GM12878 (cell line): ENCODE results near the gene PBRM1.

ENCODE experiments used
- CREM ChIP-seq: IDR thresholded peaks from 2 replicates; pipeline ENCODE4 v1.6.1; 2014; ENCODE audit warnings: antibody characterized with exemption, low read depth
- EGR1 ChIP-seq, 2 experiments: IDR thresholded peaks; 1 replicate in 1 of 2; 2 replicates in 1 of 2; pipeline ENCODE4 v1.6.1; 2011 to 2012; ENCODE audit warnings: low read depth in 2 of 2, low read length in 2 of 2, borderline replicate concordance in 1 of 2, mild to moderate bottlenecking in 1 of 2, moderate library complexity in 1 of 2
- FOXM1 ChIP-seq: IDR thresholded peaks from 2 replicates; pipeline ENCODE4 v1.6.1; 2012; ENCODE audit warnings: low read depth, mild to moderate bottlenecking, inconsistent platforms, low read length, moderate library complexity
- NR2F1 ChIP-seq: fragments of 450-650 bp; conservative IDR thresholded peaks from 2 replicates; pipeline ENCODE4 v1.6.1; 2017; ENCODE audit warnings: mild to moderate bottlenecking
- TF ChIP-seq, protein P1 (sequence below): IDR thresholded peaks from 2 replicates; pipeline ENCODE4 v1.6.1; 2011; ENCODE audit warnings: mild to moderate bottlenecking, low read depth, low read length, moderate library complexity; ENCODE audit not compliant: insufficient replicate concordance

DNA sequence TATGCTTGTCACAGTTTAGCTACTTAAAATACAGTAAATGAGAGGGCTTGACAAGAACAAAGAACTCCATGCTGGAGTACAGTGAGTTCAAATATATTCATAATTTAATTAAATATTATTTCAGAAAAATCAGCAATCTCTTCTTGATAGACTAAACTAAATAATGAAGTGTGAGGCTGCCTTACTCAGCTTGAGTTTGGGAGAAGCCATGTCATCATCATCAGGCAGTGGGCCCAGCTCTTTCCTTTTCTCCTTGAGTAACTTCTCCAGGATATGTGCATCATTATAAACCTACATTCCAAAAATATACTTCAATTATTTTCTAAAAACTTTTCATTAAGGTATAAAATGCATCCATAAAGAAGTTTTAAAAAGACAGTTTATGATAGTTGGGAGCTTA, 70.5 kb downstream of the PBRM1 start:
- TF ChIP-seq EGR1 (IDR thresholded peaks at IDR 0.05; ENCODE audit: borderline replicate concordance in 1 of 2, low read depth in 2 of 2, low read length in 2 of 2) (no peak), CREM (no peak), FOXM1 (no peak), NR2F1 (no peak)
- TF ChIP-seq, protein P1, sequence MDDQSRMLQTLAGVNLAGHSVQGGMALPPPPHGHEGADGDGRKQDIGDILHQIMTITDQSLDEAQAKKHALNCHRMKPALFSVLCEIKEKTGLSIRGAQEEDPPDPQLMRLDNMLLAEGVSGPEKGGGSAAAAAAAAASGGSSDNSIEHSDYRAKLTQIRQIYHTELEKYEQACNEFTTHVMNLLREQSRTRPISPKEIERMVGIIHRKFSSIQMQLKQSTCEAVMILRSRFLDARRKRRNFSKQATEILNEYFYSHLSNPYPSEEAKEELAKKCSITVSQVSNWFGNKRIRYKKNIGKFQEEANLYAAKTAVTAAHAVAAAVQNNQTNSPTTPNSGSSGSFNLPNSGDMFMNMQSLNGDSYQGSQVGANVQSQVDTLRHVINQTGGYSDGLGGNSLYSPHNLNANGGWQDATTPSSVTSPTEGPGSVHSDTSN: no peak
